GM13977 (cell line): ENCODE measurements around the gene FCRL5.

Experiments
- DNase-seq: peaks from one replicate; pipeline ENCODE4 v3.0.0; 2012; ENCODE audit warnings: low spot score
- CTCF ChIP-seq: IDR thresholded peaks from 2 replicates; pipeline ENCODE4 v1.5.1; 2012; ENCODE audit warnings: mild to moderate bottlenecking, control low read depth; ENCODE audit not compliant: insufficient read depth; ENCODE audit errors: extremely low read depth, missing control alignments
- in situ Hi-C: fragments of 300-500 bp; cut with MboI; formaldehyde crosslinking; loops from one replicate; pipeline ENCODE4 v1.12.0; 2022; ENCODE audit warnings: low sequenced_read_pairs, low pct_unique_long_range_greater_than_20kb, mixed read lengths, inconsistent platforms; ENCODE audit not compliant: unreplicated experiment

FCRL5 gene

GRCh38 chr1:157551694-157552693, at the start of gene FCRL5:
TSS of gene FCRL5 (minus strand) at chr1:157552515. CDS start at chr1:157552362, 153 bp downstream.
- in situ Hi-C loops = no loop called here
- DNase-seq = no peak
- TF ChIP-seq CTCF = no peak

- in situ Hi-C loops = no loop called here
- no peak for DNase-seq
- no peak for TF ChIP-seq CTCF
Observed at GRCh38 chr1:157600236-157600635, 47.9 kb upstream of the FCRL5 start.

- no peak for TF ChIP-seq CTCF
- in situ Hi-C loops = loop anchor here (25.0 kb wide), 1 partner anchor 89 kb away; no protein-coding TSS in a partner anchor
- DNase-seq = no peak
Observed at GRCh38 chr1:157597959-157598667, 45.8 kb upstream of the FCRL5 start, which contains the start of gene FCRL4. TSS of gene FCRL4 (minus strand) at chr1:157598085. CDS start at chr1:157597944, 141 bp downstream.

- DNase-seq = peak; percentile 20
- in situ Hi-C loops = loop anchor here (25.0 kb wide), 1 partner anchor 91 kb away; no protein-coding TSS in a partner anchor
- TF ChIP-seq CTCF = no peak
Observed at GRCh38 chr1:157596384-157596783, 44.1 kb upstream of the FCRL5 start.

GRCh38 chr1:157595356-157595755, 43.0 kb upstream of the FCRL5 start:
- TF ChIP-seq CTCF = no peak
- DNase-seq = peak; percentile 29
- in situ Hi-C loops = loop anchor here (25.0 kb wide), 1 partner anchor 92 kb away; no protein-coding TSS in a partner anchor

GRCh38 chr1:157585984-157586383, 33.7 kb upstream of the FCRL5 start:
- DNase-seq = no peak
- in situ Hi-C loops = loop anchor here (25.0 kb wide), 1 partner anchor 101 kb away; no protein-coding TSS in a partner anchor
- no peak for TF ChIP-seq CTCF
